ENCODE measurements around the gene RAB4B.
A peak's percentile ranks its signal among the peaks of the same experiment; 100 is the strongest.

RAB4B gene

DNA sequence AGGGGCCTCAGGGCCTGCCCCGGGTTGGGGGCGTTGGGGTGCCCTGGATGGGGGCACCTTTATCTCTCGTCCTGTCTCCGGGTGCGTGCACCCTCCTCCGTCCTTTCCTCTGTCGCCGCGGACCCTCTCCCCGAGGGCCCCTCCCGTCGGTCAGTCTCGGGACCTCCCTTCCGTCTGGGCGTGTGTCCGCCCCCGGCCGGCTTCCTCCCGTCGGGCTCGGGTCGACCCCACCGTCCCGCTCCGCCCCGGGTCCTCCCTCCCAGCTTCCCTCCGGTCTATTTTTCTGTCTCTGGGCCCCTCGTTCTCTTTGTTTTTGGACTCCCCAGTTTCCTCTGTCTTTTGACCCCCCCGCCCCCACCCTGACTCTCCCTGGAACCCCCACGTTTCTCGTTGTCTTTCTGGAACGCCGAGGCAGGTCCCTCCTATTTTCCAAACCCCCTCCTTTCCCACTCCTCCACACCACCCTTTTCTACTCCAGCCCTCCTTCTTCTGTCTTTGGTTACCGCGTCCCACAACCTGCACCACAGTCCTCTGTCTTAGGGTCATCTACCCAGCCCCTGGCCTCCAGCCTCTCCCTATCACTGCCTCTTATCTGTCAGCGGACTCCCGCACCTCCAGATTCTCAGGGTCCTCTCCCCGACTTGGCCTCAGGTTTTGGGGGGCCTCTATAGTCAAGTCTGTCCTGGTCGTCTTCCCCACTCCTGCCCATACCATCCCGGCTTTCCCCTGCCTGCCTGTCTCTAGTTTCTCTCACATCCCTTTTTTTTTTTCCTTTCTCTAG is 21.7 kb downstream of the RAB4B start (continued):
- TF ChIP-seq ZNF768 (tag by site-specific recombination; IDR thresholded peaks at IDR 0.05): no peak
- TF ChIP-seq ZFP41 (tag by site-specific recombination; IDR thresholded peaks at IDR 0.05; ENCODE audit: borderline replicate concordance): no peak
- TF ChIP-seq ZNF202 (tag by site-specific recombination; IDR thresholded peaks at IDR 0.05; ENCODE audit: borderline replicate concordance): no peak
- no peak for TF ChIP-seq ZNF214 (tag by site-specific recombination; IDR thresholded peaks at IDR 0.05; ENCODE audit: borderline replicate concordance)
- TF ChIP-seq, protein P1, sequence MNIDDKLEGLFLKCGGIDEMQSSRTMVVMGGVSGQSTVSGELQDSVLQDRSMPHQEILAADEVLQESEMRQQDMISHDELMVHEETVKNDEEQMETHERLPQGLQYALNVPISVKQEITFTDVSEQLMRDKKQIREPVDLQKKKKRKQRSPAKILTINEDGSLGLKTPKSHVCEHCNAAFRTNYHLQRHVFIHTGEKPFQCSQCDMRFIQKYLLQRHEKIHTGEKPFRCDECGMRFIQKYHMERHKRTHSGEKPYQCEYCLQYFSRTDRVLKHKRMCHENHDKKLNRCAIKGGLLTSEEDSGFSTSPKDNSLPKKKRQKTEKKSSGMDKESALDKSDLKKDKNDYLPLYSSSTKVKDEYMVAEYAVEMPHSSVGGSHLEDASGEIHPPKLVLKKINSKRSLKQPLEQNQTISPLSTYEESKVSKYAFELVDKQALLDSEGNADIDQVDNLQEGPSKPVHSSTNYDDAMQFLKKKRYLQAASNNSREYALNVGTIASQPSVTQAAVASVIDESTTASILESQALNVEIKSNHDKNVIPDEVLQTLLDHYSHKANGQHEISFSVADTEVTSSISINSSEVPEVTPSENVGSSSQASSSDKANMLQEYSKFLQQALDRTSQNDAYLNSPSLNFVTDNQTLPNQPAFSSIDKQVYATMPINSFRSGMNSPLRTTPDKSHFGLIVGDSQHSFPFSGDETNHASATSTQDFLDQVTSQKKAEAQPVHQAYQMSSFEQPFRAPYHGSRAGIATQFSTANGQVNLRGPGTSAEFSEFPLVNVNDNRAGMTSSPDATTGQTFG (tag by site-specific recombination; IDR thresholded peaks at IDR 0.05; ENCODE audit: borderline replicate concordance): no peak
- TF ChIP-seq, protein P2, sequence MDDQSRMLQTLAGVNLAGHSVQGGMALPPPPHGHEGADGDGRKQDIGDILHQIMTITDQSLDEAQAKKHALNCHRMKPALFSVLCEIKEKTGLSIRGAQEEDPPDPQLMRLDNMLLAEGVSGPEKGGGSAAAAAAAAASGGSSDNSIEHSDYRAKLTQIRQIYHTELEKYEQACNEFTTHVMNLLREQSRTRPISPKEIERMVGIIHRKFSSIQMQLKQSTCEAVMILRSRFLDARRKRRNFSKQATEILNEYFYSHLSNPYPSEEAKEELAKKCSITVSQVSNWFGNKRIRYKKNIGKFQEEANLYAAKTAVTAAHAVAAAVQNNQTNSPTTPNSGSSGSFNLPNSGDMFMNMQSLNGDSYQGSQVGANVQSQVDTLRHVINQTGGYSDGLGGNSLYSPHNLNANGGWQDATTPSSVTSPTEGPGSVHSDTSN (CRISPR knock-in tag; IDR thresholded peaks at IDR 0.05): no peak
- no peak for TF ChIP-seq SCRT2 (tag by site-specific recombination; IDR thresholded peaks at IDR 0.05)
- TF ChIP-seq GFI1B (tag by site-specific recombination; IDR thresholded peaks at IDR 0.05): 0 out of 2 replicates have a peak, but pooled peaks have one; percentile 6
- peak; percentile 49; the same call in 1 of the 2 replicates for TF ChIP-seq ZFP69B (tag by site-specific recombination; IDR thresholded peaks at IDR 0.05)
- 0 out of 2 replicates have a peak, but pooled peaks have one; percentile 38 for TF ChIP-seq ZNF785 (tag by site-specific recombination; IDR thresholded peaks at IDR 0.05)
- TF ChIP-seq ZNF391 (tag by site-specific recombination; IDR thresholded peaks at IDR 0.05; ENCODE audit: borderline replicate concordance, low read depth): peak; percentile 26; the same call in 1 of the 2 replicates
- 0 out of 2 replicates have a peak, but pooled peaks have one; percentile 38 for TF ChIP-seq ZBTB8A (tag by site-specific recombination; IDR thresholded peaks at IDR 0.05)
- TF ChIP-seq GLI4 (tag by site-specific recombination; IDR thresholded peaks at IDR 0.05): no peak
- TF ChIP-seq ZNF350 (tag by site-specific recombination; IDR thresholded peaks at IDR 0.05): no peak
- no peak for TF ChIP-seq TCF7L2 (IDR thresholded peaks at IDR 0.05; ENCODE audit: borderline replicate concordance, low read depth, low read length)
- TF ChIP-seq ZNF544 (tag by site-specific recombination; IDR thresholded peaks at IDR 0.05): no peak
- peak; percentile 49; the same call in 1 of the 2 replicates for TF ChIP-seq ZNF600 (tag by site-specific recombination; IDR thresholded peaks at IDR 0.05)
- no peak for TF ChIP-seq OSR2 (tag by site-specific recombination; IDR thresholded peaks at IDR 0.05)
- TF ChIP-seq, protein P3, sequence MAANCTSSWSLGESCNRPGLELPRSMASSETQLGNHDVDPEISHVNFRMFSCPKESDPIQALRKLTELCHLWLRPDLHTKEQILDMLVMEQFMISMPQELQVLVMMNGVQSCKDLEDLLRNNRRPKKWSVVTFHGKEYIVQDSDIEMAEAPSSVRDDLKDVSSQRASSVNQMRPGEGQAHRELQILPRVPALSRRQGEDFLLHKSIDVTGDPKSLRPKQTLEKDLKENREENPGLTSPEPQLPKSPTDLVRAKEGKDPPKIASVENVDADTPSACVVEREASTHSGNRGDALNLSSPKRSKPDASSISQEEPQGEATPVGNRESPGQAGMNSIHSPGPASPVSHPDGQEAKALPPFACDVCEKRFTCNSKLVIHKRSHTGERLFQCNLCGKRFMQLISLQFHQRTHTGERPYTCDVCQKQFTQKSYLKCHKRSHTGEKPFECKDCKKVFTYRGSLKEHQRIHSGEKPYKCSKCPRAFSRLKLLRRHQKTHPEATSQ (tag by site-specific recombination; IDR thresholded peaks at IDR 0.05): peak; percentile 37; the same call in 1 of the 2 replicates
- no peak for TF ChIP-seq ZNF514 (tag by site-specific recombination; IDR thresholded peaks at IDR 0.05)
- TF ChIP-seq ZNF623 (tag by site-specific recombination; IDR thresholded peaks at IDR 0.05): peak; percentile 18; the same call in 1 of the 2 replicates
- TF ChIP-seq REST (tag by site-specific recombination; IDR thresholded peaks at IDR 0.05): no peak
- TF ChIP-seq ZSCAN23 (tag by site-specific recombination; IDR thresholded peaks at IDR 0.05): 0 out of 2 replicates have a peak, but pooled peaks have one; percentile 34
- TF ChIP-seq ZNF266 (tag by site-specific recombination; IDR thresholded peaks at IDR 0.05; ENCODE audit: low read depth): no peak
- TF ChIP-seq WT1 (tag by site-specific recombination; IDR thresholded peaks at IDR 0.05): peak; percentile 87
- TF ChIP-seq ZNF549 (tag by site-specific recombination; IDR thresholded peaks at IDR 0.05): no peak
- TF ChIP-seq ZNF433 (tag by site-specific recombination; IDR thresholded peaks at IDR 0.05; ENCODE audit: low read depth): no peak
- TF ChIP-seq ZNF561 (tag by site-specific recombination; IDR thresholded peaks at IDR 0.05; ENCODE audit: borderline replicate concordance): peak; percentile 66; the same call in 1 of the 2 replicates
- no peak for TF ChIP-seq ZNF701 (tag by site-specific recombination; IDR thresholded peaks at IDR 0.05)
- TF ChIP-seq YY2 (tag by site-specific recombination; IDR thresholded peaks at IDR 0.05): 0 out of 2 replicates have a peak, but pooled peaks have one; percentile 25
- TF ChIP-seq ZNF610 (tag by site-specific recombination; IDR thresholded peaks at IDR 0.05; ENCODE audit: borderline replicate concordance): 0 out of 2 replicates have a peak, but pooled peaks have one; percentile 41
- no peak for TF ChIP-seq ZNF157 (tag by site-specific recombination; IDR thresholded peaks at IDR 0.05)
